ENCODE measurements around the gene PTAFR. TPM values are rescaled to one million over a fixed set of nuclear protein-coding genes. Genes with fewer than 3 reads are reported as not detected.
"Not testable (repeated sequence)": the region's sequence is repeated elsewhere in the genome, so short reads cannot be mapped to it uniquely, and the experiment has no call there.

PTAFR gene
- total RNA-seq, 1 donor from 2014 or later: 1.3 TPM

DNA sequence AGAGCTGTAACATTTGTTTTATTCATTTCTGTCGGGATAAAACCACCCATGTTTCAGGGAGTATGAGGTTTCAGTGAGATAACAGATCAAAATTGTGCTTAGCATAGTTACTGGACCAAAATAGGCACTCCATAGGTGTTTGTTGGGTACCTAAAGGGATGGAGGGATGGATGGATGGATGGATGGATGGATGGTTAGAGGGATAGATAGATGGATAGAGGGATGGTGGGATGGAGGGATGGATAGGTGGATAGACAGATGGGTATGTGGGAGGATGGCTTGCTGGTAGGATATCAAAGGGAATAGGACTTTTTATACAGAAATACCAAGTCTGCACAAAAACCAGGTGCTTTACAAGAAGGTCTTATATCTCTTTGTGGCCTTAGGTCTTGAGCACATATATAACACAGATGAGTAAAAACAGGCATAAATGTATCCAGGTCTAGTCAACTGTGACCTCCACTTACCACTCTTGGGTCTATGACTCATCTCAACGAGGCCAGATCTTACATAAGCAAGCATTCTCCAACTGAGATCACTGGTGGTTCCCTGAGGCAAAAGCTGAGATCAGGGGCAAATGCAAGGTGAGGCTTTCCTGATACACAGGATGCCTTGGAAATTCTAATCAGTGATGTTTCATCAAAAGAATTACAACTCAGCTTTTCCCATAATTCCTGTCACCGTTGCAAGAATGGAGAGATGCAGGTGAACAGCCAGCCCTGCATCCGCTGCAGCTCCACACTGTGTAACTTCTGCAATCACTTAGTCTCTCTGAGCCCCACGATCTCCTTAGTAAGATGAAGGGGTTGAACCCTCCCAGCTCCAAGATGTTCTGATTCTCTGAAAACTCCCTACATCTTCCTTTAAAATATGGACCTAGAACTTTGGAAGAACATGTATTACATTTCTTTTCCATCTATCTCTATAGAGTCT, 32.0 kb downstream of the PTAFR start:
- DNase-seq: no peak

DNA sequence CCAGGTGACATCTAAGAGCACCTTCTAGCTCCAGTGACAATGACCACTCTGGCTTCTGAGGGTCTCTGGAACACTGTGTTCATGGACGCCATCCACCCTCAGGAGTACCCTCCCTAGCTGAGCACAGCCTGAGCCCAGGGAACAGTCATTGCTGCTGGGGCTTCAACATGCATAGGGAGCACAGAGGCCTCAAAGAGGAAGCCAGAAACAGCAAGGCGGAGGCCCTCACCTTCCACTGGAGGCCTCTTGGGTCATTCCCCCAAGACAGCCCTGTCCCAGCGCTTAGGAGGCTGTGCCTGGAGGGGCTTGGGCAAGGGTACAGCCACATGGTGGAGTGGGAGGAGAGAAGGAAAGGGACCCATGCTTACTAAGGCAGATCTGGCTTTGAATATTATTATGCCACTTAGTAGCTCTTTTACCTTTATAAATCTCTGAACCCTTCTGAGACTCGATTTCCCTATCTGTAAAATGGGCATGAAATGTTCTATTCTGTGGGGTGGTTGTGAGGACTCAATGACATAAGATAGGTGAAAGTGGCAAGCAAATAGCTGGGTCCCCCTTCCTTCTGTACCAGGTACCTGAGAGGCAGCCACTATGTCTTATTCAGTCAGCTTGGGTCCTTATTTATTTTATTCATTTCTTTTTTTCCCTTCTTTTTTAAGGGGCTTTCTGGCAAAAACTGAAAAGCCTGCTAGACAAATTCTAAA, 32.8 kb downstream of the PTAFR start:
- DNase-seq: no peak

DNA sequence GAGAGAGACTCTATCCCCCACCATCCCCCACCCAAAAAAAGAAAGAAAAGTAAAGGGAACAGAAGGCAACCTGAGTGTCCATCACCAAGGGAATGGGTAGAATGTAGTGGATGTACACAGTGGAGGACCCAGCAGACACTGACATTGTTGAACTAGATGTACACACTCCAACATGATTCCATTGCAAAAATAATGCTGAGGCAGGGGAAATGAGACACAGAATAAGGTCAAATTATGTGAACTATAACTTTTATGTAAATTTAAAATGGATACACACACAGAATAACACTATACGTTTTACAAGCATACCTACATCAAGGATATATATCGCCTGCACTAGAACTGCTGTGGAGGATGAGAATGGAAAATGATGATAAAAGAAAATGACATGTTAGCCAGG, 34.8 kb downstream of the PTAFR start:
- DNase-seq: no peak

DNA sequence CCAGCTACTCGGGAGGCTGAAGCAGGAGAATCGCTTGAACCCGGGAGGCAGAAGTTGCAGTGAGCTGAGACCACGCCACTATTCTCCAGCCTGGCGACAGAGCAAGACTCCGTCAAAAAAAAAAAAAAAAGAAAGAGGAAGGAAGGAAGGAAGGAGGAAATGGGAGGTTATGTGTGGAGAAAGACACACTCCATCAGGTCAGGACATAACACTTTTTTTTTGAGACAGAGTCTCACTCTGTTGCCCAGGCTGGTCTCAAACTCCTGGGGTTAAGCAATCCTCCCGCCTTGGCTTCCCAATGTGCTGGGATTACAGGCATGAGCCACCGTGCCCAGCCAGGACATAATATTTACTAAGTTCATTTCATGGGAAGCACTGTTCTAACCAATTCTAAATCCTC, 36.6 kb downstream of the PTAFR start:
- DNase-seq: not testable (repeated sequence)

DNA sequence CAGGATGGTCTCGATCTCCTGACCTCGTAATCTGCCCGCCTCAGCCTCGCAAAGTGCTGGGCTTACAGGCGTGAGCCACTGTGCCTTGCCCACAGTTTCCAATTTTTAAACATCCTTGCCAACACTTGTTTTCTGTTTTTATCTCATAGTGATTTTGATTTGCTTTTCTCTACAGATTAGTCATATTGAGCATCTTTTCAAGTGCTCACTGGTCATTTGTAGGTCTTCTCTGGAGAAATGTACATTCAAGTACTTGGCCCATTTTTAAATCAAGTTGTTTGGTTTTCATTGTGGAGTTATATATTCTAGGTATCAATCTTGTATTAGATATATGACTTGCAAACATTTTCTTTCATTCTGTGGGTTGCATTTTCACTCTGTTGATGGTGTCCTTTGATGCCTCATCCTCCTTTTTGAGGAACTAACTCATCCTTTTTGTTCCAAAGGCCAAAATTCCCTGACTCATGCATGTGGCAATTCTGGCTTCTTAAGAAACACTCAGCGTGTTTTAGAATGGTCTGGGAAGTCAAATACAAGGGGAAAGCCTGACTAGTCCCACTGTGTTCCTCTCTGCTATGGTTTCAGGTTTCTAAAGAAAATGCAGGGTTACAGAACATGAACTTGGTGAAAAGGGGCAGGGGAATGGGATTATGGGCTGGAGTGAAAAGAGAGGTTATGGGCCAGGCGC, 37.3 kb downstream of the PTAFR start:
- DNase-seq: no peak

DNA sequence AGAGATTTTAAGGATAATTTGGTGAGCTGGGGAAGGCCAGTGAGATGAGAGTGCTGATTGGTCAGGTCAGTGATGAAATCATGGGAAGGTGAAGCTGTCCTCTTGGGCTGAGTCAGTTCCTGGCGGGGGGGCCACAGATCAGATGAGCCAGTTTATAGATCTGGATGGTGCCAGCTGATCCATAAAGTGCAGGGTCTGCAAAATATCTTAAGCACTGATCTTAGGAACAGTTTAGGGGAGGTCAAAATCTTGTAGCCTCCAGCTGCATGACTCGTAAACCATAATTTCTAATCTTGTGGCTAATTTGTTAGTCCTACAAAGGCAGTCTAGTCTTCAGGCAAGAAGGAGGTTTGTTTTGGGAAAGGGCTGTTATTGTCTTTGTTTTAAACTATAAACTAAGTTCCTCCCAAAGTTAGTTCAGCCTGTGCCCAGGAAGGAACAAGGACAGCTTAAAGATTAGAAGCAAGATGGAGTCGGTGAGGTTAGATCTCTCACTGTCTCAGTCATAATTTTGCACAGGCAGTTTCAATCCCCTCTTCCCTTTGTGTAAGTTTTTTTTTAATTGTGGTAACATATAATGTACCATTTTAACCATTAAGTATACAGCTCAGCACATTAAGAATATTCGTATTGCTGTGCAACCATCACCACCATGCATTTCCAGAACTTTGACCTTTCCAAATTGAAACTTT, 39.4 kb downstream of the PTAFR start:
- no peak for DNase-seq

DNA sequence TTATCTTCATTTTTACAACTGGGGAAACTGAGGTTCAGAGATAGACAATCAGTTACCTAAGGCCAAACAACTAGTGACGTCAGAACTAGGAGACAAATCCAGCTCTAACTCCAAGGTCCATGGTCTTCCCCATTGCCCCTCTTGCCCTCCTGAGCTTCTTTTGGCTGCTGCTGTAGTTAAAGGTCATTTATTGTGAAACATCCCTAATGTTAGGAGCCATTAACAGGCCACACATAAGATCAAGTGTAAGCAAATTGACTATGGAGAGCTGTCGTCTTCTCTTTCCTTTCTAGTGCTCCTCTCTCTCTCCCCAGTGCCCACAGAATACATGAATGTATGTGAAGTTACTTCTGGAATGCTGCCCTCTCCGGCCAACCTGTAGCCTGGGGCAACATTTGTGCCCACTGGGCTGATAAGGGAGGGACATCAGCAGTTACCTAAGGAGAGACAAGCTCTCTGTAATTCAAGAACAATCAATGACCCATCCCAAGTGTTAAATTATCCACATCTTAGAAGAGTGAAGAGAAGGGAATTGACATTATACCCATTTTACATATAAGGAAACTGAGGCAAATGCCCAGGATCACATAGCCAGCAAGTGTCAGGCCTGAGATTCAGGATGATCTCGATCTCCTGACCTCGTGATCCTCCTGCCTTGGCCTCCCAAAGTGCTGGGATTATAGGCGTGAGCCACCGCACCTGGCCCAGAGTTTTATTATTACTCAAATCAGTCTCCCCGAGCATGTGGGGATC, 40.1 kb downstream of the PTAFR start:
- no peak for DNase-seq

DNA sequence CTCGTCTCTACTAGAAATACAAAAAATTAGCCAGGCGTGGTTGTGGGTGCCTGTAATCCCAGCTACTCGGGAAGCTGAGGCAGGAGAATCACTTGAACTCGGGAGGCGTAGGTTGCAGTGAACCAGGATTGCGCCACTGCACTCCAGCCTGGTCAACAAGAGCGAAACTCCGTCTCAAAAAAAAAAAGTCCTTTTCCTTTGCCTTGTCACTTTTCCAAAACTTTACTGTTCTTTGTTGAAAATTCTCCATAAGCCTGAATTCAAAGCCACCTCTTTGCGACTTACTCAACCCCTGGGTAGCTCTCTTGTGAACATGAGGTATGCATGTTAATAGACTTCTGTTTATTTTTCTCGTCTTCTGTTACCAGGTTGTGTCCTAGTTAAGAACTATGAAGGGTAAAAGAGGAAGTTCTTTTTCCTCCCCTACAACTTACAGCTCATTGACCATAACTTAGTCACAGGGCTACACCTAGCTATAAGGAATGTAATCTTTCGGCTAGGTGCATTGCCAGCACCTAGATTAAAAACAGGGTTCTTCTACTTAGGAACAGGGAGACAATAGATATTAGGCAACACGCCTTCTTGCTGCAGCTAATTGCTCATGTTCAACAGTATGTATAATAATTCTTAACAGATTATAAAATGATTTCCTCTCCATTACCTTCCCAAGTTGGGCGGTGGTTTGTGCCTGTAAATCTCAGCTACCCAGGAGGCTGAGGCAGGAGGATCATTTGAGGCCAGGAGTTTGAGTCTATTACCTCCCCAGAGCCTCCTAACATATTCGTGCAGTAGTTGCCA, 40.9 kb downstream of the PTAFR start:
- DNase-seq: no peak

DNA sequence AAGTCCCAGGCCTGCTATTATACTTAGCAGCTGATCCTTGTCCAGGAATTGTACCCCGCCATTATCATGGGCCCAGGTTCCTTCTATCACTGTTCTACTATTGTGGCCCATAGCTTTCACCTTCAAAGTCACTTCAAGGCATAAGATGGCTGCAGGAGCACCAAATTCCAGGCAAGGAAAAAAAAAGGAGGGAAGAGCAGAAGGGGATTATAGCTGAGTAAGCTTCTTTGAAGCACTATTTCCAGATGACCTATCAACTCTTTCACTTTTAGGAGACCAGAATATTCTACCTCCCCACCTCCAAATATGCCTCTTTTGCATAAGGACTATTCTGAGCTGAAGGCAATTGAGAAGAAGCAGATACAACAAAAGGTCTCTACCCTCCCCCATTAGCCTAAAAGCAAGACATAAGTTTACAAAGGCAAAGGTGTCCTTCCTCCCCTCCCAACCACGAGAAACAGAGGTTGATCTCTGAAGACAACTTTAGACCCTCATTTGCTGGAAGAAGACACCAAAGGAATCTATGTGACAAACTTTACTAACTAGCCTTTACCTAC, 41.8 kb downstream of the PTAFR start:
- no peak for DNase-seq

DNA sequence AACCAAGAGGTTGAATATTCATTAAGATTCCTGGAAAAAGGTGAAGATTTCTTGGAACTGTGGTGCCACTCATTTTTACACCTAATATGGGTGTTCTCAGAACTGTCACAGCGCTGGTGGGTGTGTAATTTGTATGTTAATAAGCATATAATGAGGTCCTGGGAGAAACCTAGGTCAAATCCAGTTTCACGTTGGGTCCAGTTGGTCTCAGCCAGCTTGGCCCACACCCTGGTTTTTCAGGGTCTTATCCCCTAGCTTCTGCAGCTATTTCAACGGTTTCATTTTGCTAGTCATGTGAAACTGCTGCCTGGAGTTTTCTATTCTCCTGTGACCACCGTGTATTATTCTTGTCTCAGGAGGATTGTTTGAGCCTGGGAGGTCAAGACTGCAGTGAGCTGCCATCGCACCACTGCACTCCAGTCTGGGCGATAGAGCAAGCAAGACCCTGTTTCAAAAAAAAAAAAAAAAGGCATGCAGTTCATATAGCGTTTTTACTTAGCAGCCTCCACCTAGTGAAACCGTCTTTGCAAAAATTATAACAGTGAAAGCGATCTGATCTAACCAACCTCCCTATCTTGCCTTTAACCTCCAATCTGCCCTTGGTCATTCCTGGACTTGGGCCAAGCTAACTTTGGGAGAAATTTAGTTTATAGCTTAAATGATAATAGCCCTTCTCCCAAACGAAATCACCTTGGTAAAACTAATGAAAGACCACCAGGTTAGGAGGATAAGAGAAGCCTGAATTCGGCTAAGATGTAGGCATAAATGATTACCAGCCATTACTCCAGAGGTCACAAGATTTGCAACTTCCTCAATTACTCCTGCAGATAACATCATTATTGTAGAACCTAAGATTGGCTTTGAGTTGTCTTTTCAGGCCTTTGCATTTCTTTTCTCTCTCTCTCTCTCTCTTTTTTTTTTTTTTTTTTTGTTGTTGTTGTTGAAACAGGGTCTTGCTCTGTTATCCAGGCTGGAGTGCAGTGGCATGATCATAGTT, 44.0 kb downstream of the PTAFR start:
- no peak for DNase-seq

DNA sequence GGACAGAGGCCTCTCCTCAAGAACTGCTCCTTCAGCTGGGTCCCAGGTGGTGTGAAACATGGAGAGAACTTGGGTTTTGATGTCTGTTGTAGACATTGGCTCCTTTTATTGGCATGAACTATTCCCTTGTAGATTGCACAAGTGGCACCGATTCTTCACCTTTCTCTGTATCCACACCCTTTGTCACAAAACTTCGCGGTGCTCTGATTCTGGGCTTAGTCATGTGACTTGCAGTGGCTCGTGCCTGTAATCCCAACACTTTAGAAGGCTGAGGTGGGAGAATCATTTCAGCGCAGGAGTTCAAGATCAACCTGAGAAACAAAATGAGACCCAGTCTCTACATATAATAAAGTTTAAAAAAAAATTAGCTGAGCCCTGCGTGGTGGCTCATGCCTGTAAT, 45.6 kb downstream of the PTAFR start:
- no peak for DNase-seq

DNA sequence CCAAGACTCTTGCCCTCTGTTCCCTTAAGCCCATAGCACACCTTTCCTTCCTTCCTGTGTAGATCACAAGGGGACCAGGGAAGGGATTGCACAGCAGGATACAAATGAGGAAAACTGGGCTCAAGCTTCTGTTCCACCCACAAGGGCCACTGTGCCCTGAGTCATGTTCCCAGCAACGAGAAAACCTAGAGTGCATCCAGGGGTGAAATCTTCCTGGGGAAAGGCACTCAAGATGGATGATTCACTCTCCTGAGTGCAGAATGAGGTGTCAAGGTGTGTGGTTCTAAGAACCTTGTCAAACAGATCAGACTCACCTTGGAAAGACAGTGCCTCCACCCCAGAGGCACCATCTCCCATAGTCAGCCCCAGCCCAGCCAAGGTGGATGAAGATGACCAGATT, 47.3 kb downstream of the PTAFR start:
- DNase-seq: no peak

DNA sequence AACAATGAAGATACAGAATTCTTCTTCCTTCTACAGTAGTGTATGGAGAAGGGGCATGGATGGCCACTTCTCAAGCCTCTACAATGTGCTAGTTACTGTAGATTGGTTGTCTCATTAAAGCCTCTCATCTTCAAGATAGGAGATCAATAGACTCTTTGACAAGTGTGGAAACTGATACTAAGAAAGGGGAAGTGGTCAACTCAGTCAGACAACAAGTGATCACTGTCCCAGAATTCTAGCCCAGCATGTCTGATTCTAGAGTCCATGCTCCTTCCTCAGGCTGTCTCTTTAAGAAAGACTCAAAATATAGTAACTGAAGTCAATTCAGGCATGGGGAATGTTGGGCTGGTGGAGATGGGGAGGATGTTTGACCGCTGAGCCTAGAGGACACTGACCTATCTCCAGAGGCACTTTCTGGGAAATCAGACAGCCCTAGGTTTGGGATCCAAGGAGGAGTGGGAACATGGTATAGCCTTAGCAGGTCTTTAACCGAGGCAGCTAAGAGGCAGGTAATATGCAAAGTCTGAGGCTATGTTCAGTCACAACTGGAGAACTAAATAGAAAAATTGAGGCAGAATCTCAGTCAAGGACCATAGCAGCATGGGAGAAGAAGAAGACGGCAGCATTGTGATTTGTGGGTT, 48.8 kb downstream of the PTAFR start:
- DNase-seq: no peak

DNA sequence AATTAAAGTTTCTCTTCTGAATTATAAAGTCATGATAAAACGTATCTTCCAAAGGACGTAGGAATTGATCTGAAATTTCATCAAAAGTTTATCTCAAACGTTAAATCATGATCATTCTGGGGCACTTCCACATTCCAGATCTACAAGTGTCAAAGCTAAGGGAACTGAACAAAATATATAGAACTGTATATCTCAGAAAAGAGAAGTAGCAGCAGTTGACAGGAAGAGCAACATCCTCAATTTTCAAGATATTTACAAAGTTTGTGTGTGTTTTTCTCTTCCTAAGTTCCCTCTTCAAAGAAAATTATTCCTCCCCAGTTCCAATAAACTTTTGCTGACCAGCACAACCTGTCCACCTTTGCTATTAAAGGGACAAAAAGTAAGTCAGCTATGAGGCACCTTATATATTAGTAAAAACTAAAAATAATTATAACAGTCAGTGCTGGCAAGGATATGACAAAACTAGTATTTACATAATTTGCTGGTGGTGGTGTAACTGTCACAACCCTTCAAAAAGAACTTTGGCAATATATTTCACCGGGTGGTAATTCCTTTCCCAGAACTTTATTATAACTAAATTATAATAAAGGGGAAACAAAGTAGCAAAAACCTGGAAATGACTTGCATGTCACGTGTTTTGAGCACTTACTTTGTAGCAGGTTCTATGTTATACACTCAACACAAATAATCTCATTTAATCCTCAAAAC, 49.6 kb downstream of the PTAFR start:
- no peak for DNase-seq

DNA sequence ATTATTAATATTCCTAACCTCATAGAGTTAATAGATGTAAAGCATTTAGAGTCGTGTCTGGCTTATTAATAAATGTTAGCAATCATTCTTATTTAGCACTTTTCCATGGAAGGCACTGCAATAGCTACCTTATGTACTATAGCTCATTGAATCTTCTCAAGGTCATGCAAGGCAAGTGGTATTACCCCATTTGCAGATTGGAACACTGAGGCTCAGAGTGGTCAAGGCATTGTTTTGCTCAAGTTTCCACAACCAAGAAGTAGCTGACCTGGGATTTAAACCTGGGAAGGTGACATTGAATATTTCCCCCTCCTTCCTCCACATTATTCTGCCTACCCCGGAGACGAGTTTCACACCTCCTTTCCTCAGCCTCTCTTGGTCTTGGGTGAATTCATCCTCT, 50.3 kb downstream of the PTAFR start:
- no peak for DNase-seq

DNA sequence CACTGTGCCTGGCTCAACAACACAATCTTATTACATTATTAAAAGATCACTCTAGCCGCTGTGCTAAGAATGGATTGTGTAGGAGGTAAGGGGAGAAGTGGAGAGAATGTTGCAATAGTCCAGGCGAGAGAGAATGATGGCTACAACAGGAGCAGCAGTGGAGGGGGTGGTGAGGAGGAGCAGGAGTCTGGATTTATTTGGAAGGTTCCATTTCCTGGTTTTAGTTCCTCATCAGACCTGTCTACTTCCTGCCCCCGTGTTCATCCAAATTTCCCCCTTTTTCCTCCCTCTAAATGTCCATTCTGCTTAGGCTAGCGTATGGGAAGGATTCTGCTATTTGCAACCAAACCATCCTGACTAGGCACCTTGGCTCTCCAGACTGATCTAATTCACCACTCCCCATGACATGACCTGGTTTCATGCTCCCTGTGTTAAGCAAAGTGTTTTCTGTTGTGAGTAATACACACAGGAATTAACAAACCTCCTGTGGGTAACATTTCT, 53.0 kb downstream of the PTAFR start:
- DNase-seq: no peak

DNA sequence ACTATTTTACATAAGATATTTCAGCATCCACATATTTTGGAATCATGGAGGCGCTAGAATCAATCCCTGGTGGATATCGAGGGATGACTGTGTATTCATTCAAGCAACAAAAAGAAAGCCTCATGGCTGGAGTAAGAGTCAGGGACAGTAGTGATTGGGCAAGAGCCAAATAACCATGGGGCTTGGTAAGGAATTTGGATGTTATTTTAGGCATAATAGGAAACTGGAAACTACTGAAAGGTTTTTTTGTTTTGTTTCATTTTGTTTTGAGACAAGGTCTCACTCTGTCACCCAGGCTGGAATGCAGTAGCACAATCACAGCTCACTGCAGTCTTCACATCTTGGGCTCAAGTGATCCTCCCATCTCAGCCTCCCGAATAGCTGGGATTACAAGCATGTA, 54.3 kb downstream of the PTAFR start:
- DNase-seq: no peak

DNA sequence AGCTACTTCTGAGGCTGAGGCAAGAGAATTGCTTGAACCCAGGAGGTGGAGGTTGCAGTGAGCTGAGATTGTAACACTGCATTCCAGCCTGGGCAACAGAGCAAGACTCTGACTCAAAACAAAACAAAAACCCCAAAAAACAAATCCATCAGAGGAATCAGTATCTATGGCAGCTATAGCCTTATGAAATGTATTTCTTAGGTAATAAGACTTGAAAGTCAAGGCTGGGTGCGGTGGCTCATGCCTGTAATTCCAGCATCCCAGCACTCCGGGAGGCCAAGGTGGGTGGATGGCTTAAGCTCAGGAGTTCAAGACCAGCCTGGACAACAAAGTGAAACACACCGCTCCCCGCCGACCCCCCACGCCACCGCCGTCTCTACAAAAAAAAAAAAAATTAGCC, 56.9 kb downstream of the PTAFR start:
- no peak for DNase-seq
